ENCODE data around the gene ESPL1. TPM values are rescaled to one million over a fixed set of nuclear protein-coding genes. Genes with fewer than 3 reads are reported as not detected.

Gene ESPL1
- total and polyA plus RNA-seq, 10 donors = 0.85 to 7.2 (median 2.6) TPM

GRCh38 chr12:53241623-53242412 is 26.3 kb upstream of the ESPL1 start:
- H3K4me3 ChIP-seq = no peak overlapping the region
- H3K27me3 ChIP-seq (replicated peaks in 1 of 7) = peaks cover 0 to 15% (median 0%) of the 10 kb centered on the region in 7 donors
- intact Hi-C loops (cut with DNase I; ENCODE audit: low total_unique reads) = no loop called here
- TF ChIP-seq POLR2A (IDR thresholded peaks at IDR 0.05) = no peak
- TF ChIP-seq POLR2AphosphoS5 (IDR thresholded peaks at IDR 0.05) = no peak
- no peak for TF ChIP-seq CTCF (IDR thresholded peaks at IDR 0.05 in 8 of 11, conservative IDR thresholded peaks at IDR 0.05 in 3 of 11)
- H3K9me3 ChIP-seq = no peaks in the 10 kb centered on the region
- no peak overlapping the region for H3K27ac ChIP-seq
- H3K36me3 ChIP-seq = no peaks in the 10 kb centered on the region
- 81 to 87% (median 85%) methylated on average over 11 of the region's 11 CpGs for WGBS, 5 donors
- peaks cover 0 to 6% (median 1%) of the 10 kb centered on the region in 6 donors for H3K4me1 ChIP-seq
- DNase-seq = no peak

- peaks cover 0 to 5% (median 0%) of the 10 kb centered on the region in 6 donors for H3K4me1 ChIP-seq
- no peaks in the 10 kb centered on the region for H3K36me3 ChIP-seq
- 72 to 88% (median 78%) methylated on average over 1 of the region's 1 CpG for WGBS, 5 donors
- intact Hi-C loops (cut with DNase I; ENCODE audit: low total_unique reads) = no loop called here
- H3K9me3 ChIP-seq = no peaks in the 10 kb centered on the region
- H3K27ac ChIP-seq = no peak overlapping the region
- peaks cover 0 to 15% (median 0%) of the 10 kb centered on the region in 7 donors for H3K27me3 ChIP-seq (replicated peaks in 1 of 7)
- DNase-seq = no peak
- H3K4me3 ChIP-seq = no peak overlapping the region
- TF ChIP-seq POLR2A (IDR thresholded peaks at IDR 0.05) (no peak), POLR2AphosphoS5 (IDR thresholded peaks at IDR 0.05) (no peak), CTCF (IDR thresholded peaks at IDR 0.05 in 8 of 11, conservative IDR thresholded peaks at IDR 0.05 in 3 of 11) (no peak)
Measured at GRCh38 chr12:53244337-53244736, 23.8 kb upstream of the ESPL1 start.

GRCh38 chr12:53245286-53245685 is 22.8 kb upstream of the ESPL1 start:
- Histone ChIP-seq H3K9me3 (no peaks in the 10 kb centered on the region), H3K27me3 (replicated peaks in 1 of 7) (peaks cover 0 to 15% (median 0%) of the 10 kb centered on the region in 7 donors), H3K4me3 (no peak overlapping the region), H3K27ac (no peak overlapping the region), H3K4me1 (peaks cover 0 to 5% (median 0%) of the 10 kb centered on the region in 6 donors), H3K36me3 (no peaks in the 10 kb centered on the region)
- TF ChIP-seq CTCF (IDR thresholded peaks at IDR 0.05 in 8 of 11, conservative IDR thresholded peaks at IDR 0.05 in 3 of 11) (no peak), POLR2A (IDR thresholded peaks at IDR 0.05) (no peak), POLR2AphosphoS5 (IDR thresholded peaks at IDR 0.05) (no peak)
- 77 to 92% (median 81%) methylated on average over 3 of the region's 3 CpGs for WGBS, 5 donors
- DNase-seq = no peak
- intact Hi-C loops (cut with DNase I; ENCODE audit: low total_unique reads) = no loop called here

Data from spleen (tissue), 11 donors.